ENCODE data around the gene CCNA2.

CCNA2 gene

DNA sequence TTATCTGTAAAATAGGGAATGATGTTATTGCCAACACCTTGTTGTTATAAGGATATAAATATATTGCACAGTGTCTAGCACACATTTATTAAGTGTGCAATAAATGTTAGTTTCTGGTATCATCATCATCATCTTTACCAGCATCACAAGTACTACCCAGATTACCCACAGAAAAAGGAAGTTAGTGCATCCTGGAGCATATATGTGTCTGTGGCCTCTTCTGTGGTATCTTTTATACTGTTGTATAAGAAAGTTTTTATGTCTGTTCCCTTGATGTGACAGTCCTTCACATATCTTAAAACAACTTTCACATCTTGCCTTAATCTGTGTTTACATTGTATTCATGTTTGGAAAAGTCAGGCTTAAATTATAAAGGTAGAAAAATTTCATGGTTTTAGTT lies 12.6 kb downstream of the CCNA2 start:
- H2AFZ ChIP-seq (ENCODE audit: low read depth, low read length): no peak overlapping the region
- no peak overlapping the region for H3K27ac ChIP-seq (ENCODE audit: low read length)
- H3K27me3 ChIP-seq (ENCODE audit: low read depth, low read length): no peaks in the 10 kb centered on the region
- H3K9me3 ChIP-seq (ENCODE audit: insufficient read depth, low read length): no peaks in the 10 kb centered on the region
- H3K4me2 ChIP-seq (ENCODE audit: low read length): no peak overlapping the region
- H3K36me3 ChIP-seq (replicated peaks; ENCODE audit: low read depth, low read length): peaks cover 64% of the 10 kb centered on the region
- no peaks in the 10 kb centered on the region for H3K4me1 ChIP-seq (ENCODE audit: low read length)
- H3K9ac ChIP-seq (ENCODE audit: low read length): no peak overlapping the region
- TF ChIP-seq, protein P1, sequence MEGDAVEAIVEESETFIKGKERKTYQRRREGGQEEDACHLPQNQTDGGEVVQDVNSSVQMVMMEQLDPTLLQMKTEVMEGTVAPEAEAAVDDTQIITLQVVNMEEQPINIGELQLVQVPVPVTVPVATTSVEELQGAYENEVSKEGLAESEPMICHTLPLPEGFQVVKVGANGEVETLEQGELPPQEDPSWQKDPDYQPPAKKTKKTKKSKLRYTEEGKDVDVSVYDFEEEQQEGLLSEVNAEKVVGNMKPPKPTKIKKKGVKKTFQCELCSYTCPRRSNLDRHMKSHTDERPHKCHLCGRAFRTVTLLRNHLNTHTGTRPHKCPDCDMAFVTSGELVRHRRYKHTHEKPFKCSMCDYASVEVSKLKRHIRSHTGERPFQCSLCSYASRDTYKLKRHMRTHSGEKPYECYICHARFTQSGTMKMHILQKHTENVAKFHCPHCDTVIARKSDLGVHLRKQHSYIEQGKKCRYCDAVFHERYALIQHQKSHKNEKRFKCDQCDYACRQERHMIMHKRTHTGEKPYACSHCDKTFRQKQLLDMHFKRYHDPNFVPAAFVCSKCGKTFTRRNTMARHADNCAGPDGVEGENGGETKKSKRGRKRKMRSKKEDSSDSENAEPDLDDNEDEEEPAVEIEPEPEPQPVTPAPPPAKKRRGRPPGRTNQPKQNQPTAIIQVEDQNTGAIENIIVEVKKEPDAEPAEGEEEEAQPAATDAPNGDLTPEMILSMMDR (IDR thresholded peaks at IDR 0.05; ENCODE audit: low read depth, low read length): no peak
- TF ChIP-seq EZH2phosphoT487 (IDR thresholded peaks at IDR 0.05; ENCODE audit: low read depth): no peak
- H4K20me1 ChIP-seq (ENCODE audit: insufficient read depth, low read length): no peaks in the 10 kb centered on the region
- peaks cover 13% of the 10 kb centered on the region; the same call in 1 of the 2 replicates for H3K79me2 ChIP-seq (ENCODE audit: low read length)
- no peak overlapping the region for H3K4me3 ChIP-seq (ENCODE audit: low read length)

- H3K79me2 ChIP-seq (ENCODE audit: low read length): peaks cover 27% of the 10 kb centered on the region
- H3K36me3 ChIP-seq (replicated peaks; ENCODE audit: low read depth, low read length): peaks cover 53% of the 10 kb centered on the region
Observed at GRCh38 chr4:121806411-121806810, 17.3 kb downstream of the CCNA2 start.

GRCh38 chr4:121801715-121802075 lies 22.0 kb downstream of the CCNA2 start:
- H3K27me3 ChIP-seq (ENCODE audit: low read depth, low read length): no peaks in the 10 kb centered on the region
- peak overlapping the region; percentile 75 for H2AFZ ChIP-seq (ENCODE audit: low read depth, low read length)
- H3K79me2 ChIP-seq (ENCODE audit: low read length): peaks cover 30% of the 10 kb centered on the region
- H3K27ac ChIP-seq (ENCODE audit: low read length): peak overlapping the region; percentile 94
- TF ChIP-seq EZH2phosphoT487 (IDR thresholded peaks at IDR 0.05; ENCODE audit: low read depth): no peak
- TF ChIP-seq, protein P1 (IDR thresholded peaks at IDR 0.05; ENCODE audit: low read depth, low read length): no peak
- H3K9me3 ChIP-seq (ENCODE audit: insufficient read depth, low read length): no peaks in the 10 kb centered on the region
- peak overlapping the region; percentile 81 for H3K4me3 ChIP-seq (ENCODE audit: low read length)
- H3K4me1 ChIP-seq (ENCODE audit: low read length): peaks cover 15% of the 10 kb centered on the region
- H3K9ac ChIP-seq (ENCODE audit: low read length): peak overlapping the region; percentile 97
- peak overlapping the region; percentile 73 for H3K4me2 ChIP-seq (ENCODE audit: low read length)
- H4K20me1 ChIP-seq (ENCODE audit: insufficient read depth, low read length): no peaks in the 10 kb centered on the region
- H3K36me3 ChIP-seq (replicated peaks; ENCODE audit: low read depth, low read length): peaks cover 31% of the 10 kb centered on the region

More at GRCh38 chr4:121806411-121806810, 17.3 kb downstream of the CCNA2 start:
- Histone ChIP-seq H3K4me3 (ENCODE audit: low read length) (no peak overlapping the region), H3K27me3 (ENCODE audit: low read depth, low read length) (no peaks in the 10 kb centered on the region), H3K9me3 (ENCODE audit: insufficient read depth, low read length) (no peaks in the 10 kb centered on the region), H3K4me1 (ENCODE audit: low read length) (peaks cover 4% of the 10 kb centered on the region), H3K9ac (ENCODE audit: low read length) (no peak overlapping the region), H4K20me1 (ENCODE audit: insufficient read depth, low read length) (no peaks in the 10 kb centered on the region), H3K27ac (ENCODE audit: low read length) (no peak overlapping the region), H2AFZ (ENCODE audit: low read depth, low read length) (no peak overlapping the region), H3K4me2 (ENCODE audit: low read length) (no peak overlapping the region)
- no peak for TF ChIP-seq EZH2phosphoT487 (IDR thresholded peaks at IDR 0.05; ENCODE audit: low read depth)
- TF ChIP-seq, protein P1 (IDR thresholded peaks at IDR 0.05; ENCODE audit: low read depth, low read length): no peak

- Histone ChIP-seq H3K9ac (ENCODE audit: low read length) (peak within 1 kb of the TSS; percentile 97), H3K9me3 (ENCODE audit: insufficient read depth, low read length) (no peaks in the 10 kb centered on the region), H3K27ac (ENCODE audit: low read length) (peak within 1 kb of the TSS; percentile 94), H4K20me1 (ENCODE audit: insufficient read depth, low read length) (no peaks in the 10 kb centered on the region), H3K27me3 (ENCODE audit: low read depth, low read length) (no peaks in the 10 kb centered on the region), H2AFZ (ENCODE audit: low read depth, low read length) (peak within 1 kb of the TSS; percentile 100), H3K36me3 (replicated peaks; ENCODE audit: low read depth, low read length) (peaks cover 27% of the 10 kb centered on the region), H3K4me1 (ENCODE audit: low read length) (peaks cover 17% of the 10 kb centered on the region), H3K79me2 (ENCODE audit: low read length) (peaks cover 30% of the 10 kb centered on the region), H3K4me3 (ENCODE audit: low read length) (peak within 1 kb of the TSS; percentile 81), H3K4me2 (ENCODE audit: low read length) (peak within 1 kb of the TSS; percentile 86)
- no peak for TF ChIP-seq EZH2phosphoT487 (IDR thresholded peaks at IDR 0.05; ENCODE audit: low read depth)
- TF ChIP-seq, protein P1 (IDR thresholded peaks at IDR 0.05; ENCODE audit: low read depth, low read length): no peak
Observed at GRCh38 chr4:121800961-121801714, 22.5 kb downstream of the CCNA2 start, which contains the start of gene EXOSC9. Gene EXOSC9, plus strand, starts transcription at chr4:121801323. Its CDS starts 102 bp downstream, at chr4:121801425.

Measured in OCI-LY3 (cell line).